Neutrophil (primary cell): ENCODE data around the gene ZNF23.

ENCODE experiments used
- H3K27ac ChIP-seq: fragments of 200-600 bp; sonication (generic); 2 replicates; pipeline ENCODE4 v1.5.1; 2016; ENCODE audit warnings: mild to moderate bottlenecking, moderate library complexity
- H3K27me3 ChIP-seq: fragments of 200-600 bp; sonication (generic); 2 replicates; pipeline ENCODE4 v1.6.0; 2016; ENCODE audit warnings: mild to moderate bottlenecking
- H3K36me3 ChIP-seq: fragments of 200-600 bp; sonication (generic); 2 replicates; pipeline ENCODE4 v1.5.1; 2017
- H3K4me1 ChIP-seq, 2 experiments: fragments of 200-600 bp in 1 of 2; sonication (generic) in 1 of 2; 1 replicate in 1 of 2; 2 replicates in 1 of 2; pipeline versions ENCODE4 v1.5.1 to v1.6.1; 2013 to 2016; ENCODE audit warnings: low read depth in 1 of 2, low read length in 1 of 2, mild to moderate bottlenecking in 1 of 2, moderate library complexity in 1 of 2; ENCODE audit not compliant: control insufficient read depth in 1 of 2, insufficient read depth in 1 of 2
- H3K4me3 ChIP-seq, 2 experiments: fragments of 200-600 bp in 1 of 2; sonication (generic) in 1 of 2; 1 replicate in 1 of 2; 2 replicates in 1 of 2; pipeline ENCODE4 v1.5.1; 2013 to 2016; ENCODE audit warnings: low read depth in 1 of 2, low read length in 1 of 2, mild to moderate bottlenecking in 1 of 2, moderate library complexity in 1 of 2
- H3K9me3 ChIP-seq: fragments of 200-600 bp; sonication (generic); 2 replicates; pipeline ENCODE4 v1.5.1; 2016
- CTCF ChIP-seq: fragments of 200-600 bp; sonication (generic); IDR thresholded peaks from 2 replicates; pipeline ENCODE4 v1.5.1; 2016; ENCODE audit warnings: antibody characterized with exemption

Gene ZNF23

DNA sequence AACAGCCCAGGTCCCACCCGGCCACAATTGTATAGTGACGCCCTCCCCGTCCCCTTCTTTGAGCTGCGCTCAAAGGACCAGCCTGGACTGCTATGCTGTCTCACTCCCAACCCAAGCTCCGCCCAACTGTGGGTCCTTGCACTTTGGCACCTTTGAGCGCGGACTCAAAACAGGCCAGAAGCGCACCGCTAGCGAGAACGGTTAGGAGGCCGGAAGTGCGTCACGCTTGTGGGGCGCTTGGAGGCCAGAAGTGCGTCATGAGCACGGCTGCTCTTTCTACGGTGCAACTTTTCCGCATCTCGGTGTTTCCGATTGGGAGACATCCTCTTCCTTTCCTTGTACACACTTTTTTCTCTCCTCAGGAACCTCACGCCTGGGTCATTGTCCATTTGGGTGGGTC, 27.1 kb upstream of the ZNF23 start, which contains the start of gene ZNF19:
Gene ZNF19 (minus strand): TSS at position 203 of the 400 bp plus-strand sequence. CDS start 7,210 bp downstream, outside the sequence.
- Histone ChIP-seq H3K9me3 (no peaks in the 10 kb centered on the region), H3K27me3 (peaks cover 23% of the 10 kb centered on the region), H3K4me3 (no peak within 1 kb of the TSS), H3K36me3 (no peaks in the 10 kb centered on the region), H3K4me1 (no peaks in the 10 kb centered on the region), H3K27ac (no peak within 1 kb of the TSS)
- TF ChIP-seq CTCF = no peak

DNA sequence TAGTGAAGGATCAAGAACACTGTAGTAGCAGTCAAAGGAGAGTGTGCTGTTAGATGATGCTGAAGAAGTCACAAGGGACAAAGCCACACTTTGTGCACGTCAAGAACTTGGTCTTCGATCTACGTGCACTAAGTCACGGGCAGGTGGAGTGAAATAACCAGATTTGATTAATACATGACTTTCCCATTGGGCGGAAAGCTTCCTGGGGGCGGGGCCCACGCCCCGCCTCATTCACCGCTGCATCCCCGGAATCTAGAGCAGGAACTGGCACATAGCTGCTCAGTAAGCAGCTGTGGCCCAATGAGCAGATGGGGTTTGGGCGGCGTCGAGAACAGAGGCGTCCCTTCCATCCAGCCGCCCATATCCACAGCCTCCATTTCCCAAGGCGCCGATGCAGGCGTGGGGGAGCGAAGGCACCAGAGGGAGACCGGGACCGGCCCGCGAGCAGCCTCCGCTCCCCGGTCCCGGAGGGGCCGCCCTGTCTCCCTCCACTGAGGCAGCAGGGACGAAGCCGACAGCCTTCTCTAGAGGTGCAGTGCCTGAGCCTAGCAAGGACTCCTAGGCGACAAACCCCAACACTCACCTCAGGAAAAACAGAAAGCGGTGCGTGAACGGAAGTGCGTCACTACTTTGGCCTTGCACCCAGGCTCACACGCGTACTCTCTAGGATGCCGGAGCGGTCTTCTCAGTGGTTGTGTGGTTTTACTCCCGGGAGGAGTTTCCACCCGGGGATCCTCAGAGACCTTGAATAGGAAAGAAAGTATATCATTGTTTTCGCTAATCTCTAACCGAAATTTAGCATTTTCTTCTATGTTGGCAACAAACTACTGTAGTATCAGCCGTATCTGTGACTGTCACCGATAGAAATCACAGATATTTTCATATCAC, 22.2 kb upstream of the ZNF23 start:
- Histone ChIP-seq H3K9me3 (no peaks in the 10 kb centered on the region), H3K4me3 (peak overlapping the region; percentile 78), H3K4me1 (no peaks in the 10 kb centered on the region), H3K36me3 (no peaks in the 10 kb centered on the region), H3K27ac (peak overlapping the region; percentile 62), H3K27me3 (peaks cover 23% of the 10 kb centered on the region)
- TF ChIP-seq CTCF = no peak

DNA sequence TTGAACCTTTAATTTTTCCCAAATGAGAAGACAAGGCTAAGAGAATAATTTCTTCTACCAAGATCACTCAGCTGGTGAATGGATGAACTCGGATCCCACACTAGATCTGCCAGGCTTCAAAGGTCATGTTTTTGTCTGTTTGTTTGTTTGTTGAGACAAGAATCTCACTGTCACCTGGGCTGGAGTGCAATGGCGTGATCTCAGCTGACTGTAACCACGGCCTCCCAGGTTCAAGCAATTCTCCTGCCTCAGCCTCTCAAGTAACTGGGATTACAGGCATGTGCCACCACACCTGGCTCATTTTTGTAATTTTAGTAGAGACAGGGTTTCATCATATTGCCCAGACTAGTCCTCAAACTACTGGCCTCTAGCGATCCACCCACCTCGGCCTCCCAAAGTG, 20.5 kb upstream of the ZNF23 start:
- Histone ChIP-seq H3K4me1 (no peaks in the 10 kb centered on the region), H3K9me3 (no peaks in the 10 kb centered on the region), H3K36me3 (no peaks in the 10 kb centered on the region), H3K4me3 (no peak overlapping the region), H3K27me3 (peaks cover 23% of the 10 kb centered on the region), H3K27ac (no peak overlapping the region)
- TF ChIP-seq CTCF = no peak

DNA sequence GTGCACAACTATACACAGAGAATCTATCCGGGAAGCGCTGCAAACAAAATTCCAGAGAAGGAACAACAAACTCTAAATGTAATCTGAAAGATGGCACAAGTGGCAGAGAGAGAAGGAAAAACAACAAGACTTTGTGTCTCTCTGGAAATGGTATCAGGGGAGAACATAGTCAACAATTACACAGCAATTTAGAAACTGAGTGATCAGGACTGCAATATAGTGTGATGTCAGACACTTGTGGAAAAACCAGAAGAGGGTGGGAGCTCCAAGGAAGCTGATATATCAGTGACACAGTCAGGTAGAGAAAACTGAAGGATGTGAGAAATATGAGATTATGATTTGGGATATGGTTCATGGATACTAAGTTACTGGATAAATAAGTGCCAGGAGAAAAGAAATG, 18.9 kb upstream of the ZNF23 start:
- Histone ChIP-seq H3K4me1 (no peaks in the 10 kb centered on the region), H3K9me3 (no peaks in the 10 kb centered on the region), H3K4me3 (no peak overlapping the region), H3K36me3 (no peaks in the 10 kb centered on the region), H3K27me3 (peaks cover 10% of the 10 kb centered on the region), H3K27ac (no peak overlapping the region)
- TF ChIP-seq CTCF = no peak

GRCh38 chr16:71479420-71479819, 17.4 kb upstream of the ZNF23 start:
- Histone ChIP-seq H3K27me3 (no peaks in the 10 kb centered on the region), H3K4me1 (no peaks in the 10 kb centered on the region), H3K4me3 (no peak overlapping the region), H3K27ac (no peak overlapping the region), H3K9me3 (no peaks in the 10 kb centered on the region), H3K36me3 (no peaks in the 10 kb centered on the region)
- TF ChIP-seq CTCF = no peak
